DMS153 treated with DMSO at 0.1 percent for 48 hours (cell line): ENCODE data around the gene ATP2B2.

Experiments used
- DNase-seq: peaks from one replicate; lab custom pipeline; 2025; ENCODE audit not compliant: unreplicated experiment; lab: John Stamatoyannopoulos, UW

ATP2B2 gene

DNA sequence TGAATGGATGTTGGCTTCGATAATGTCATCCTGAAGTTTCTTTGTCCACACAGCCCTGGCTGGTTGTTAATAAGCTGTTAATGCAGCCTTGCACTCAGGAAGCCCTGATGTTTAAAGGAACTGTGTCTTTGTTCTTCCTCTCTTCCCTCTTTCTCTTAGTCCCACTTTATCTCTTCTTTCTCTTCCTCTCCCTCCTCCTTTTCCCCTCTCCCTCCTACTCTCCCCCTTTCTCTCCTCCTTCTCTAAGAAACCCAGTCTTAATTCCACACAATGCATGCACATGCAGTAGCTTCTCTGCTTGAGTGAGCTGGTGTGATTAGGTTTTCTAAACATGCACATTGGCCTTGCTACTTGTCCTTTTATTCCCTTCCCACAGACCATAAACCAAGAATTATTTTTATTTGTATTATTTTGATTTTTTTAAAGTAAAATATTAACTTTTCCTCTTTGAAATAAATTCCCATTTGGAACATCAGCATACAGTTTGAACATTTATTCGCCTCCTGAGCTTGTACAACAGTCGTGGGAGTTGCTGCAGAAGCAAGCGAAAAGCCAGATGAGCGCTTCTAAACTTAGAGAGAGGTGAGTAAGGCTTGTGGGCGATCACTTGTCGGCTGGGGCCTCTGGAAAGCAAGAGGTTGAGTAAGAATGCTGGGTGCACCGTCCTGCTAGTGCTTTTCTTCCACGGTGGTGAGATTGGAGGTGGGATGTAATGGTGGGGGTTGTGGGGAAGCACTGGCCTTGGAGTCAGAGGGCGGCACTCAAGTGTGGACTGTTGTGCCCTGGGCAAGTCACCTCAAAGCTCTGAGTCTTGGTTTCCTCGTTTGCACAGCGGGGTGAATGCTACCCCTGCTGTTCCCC lies 219.9 kb downstream of the ATP2B2 start:
- DNase-seq = no peak

DNA sequence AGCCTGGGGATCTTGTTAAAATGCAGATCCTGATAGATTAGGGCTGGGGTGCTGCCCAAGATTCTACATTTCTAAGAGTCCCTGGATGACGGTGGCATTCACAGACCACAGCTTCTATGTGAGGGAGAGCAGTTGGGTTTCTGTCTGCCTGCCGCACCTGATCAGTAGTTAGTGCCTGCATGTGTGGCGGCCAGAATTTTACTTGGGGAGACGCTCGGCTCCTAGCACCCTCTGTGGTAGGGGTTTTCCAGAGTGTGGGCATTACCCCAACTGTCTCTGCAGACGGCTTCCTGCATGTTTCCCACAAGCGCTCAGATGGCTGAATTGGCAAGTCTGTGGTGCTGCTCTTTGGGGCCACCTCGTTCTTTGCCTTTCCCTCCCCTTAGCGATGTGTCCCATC lies 220.9 kb downstream of the ATP2B2 start:
- DNase-seq = no peak

DNA sequence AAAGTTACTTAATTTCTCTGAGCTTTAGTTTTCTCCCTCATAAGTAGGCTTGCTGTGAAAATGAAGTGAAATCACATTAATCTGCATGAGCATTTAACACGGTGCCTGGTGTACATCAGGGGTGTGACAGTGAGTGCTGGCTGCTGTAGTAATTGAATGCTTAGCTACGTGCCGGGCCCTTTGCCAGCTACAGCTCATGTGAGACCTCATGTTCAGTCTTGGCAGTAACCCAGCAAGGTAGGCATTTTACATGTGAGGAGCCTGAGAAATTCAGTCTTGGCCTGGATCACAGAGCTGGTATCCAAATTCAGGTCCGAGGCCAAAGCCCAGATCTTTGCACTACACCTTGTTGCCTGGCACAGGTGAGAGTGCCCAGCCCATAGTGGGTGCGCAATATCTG lies 221.7 kb downstream of the ATP2B2 start:
- DNase-seq = no peak

DNA sequence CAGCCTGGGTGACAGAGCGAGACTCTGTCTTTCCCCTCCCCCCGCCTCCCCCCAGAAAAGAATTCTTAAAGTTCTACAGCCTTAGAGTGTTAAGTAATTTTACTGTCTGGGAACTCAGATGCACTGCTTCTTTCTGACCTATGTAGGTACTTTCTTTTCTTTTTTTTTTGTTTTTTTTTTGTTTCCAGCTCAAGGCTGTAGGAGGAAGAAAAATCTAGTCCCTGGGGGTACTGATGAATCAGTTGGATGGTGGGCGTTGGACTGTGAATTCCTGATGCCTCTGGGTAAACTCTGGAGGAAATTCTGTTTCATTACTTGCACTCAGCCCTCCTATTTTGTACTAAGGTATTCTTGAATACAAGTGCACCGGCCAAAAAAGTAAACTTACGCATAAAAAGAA lies 223.4 kb downstream of the ATP2B2 start:
- DNase-seq = no peak

DNA sequence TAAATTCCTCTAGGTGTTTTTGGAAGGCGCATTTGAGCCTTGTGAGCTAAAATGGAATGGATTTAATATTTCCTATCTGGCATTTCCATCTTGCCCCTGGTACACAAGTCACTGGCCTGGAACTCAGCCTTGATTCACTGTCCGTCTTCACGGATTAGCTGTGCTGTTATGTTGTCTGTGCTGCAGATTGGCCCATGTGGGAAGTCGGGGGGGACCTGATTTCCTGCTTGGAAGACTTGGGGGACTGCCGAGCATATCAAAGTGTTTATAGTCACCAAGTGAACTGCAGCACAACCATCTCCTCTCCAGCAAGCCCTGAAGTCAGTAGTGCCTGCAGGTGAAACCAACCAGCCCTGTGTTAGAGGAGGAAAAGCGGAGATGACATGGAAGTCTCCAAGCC lies 224.8 kb downstream of the ATP2B2 start:
- no peak for DNase-seq

DNA sequence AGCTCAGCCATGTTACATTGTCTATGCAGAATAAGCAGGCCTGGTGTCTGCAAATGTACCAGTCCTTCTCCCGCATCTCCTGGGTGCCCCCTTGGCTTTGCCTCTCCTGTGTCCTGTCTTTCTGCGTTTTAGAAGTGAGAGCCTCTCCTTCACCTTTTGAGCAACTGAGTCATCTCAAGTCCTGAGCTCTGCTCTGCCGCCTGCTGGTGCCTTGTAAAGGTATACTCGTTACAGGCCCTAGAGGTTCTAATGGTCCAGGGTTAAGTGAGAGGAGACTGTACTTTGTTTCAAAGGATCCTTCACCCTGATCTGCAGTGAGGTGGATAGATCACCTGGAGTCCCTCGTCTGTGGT lies 225.2 kb downstream of the ATP2B2 start:
- DNase-seq = no peak

DNA sequence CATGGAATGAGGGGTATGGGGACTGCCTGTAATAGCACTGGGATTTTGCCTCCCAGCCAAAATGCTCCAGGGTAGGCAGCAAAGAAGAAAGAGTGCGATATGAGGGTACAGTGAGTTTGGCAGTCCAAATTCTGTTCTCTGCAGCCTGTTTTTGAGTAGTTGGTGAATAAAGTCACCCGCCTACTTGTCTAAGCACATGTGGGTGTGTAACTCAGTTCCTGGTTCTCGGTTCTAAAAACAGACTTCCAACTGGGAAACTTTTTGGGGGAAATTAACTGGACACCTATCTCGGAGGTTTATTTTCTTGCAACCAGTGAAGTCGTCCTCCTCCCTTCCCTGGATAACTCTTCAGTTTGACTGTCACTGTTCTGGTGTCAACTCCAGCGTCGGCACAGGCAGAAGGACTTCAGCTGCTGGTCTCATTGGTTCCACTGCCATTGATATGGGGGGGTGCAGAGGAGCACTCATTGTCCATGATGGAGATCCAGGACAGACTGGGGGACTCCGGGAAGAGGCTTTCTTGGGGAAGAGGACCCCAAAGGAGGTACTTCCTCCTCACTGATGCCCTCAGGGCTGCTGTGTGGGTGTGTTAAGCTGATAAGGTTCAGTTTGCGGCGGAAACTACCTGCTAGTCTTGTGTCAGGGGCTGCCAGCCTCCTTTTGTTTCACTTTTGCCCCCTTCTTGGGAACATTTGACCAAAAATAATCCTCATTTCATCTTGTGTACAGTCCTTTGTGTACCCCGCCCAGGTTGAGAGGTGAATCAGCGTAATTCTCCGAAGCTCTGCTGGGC lies 225.8 kb downstream of the ATP2B2 start:
- no peak for DNase-seq

DNA sequence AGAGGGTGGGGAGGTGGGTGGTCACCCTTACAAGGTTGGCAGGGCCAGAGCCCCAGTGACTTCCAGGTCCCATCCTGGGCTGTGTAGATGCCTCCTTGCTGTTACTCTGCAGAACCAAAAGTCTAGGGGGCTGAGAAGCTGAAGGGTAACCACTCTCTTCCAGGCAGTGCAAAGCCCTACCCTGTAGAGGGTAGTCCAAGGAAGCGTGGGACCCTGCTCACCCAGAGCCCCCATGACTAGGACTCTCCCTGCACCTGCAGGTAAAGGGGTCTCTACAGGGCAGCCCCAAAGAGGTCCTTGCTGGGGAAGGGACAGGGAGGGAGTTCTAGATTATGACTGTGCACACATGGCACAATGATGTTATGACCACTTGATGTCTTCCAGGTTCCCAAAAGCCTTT lies 226.9 kb downstream of the ATP2B2 start:
- no peak for DNase-seq

DNA sequence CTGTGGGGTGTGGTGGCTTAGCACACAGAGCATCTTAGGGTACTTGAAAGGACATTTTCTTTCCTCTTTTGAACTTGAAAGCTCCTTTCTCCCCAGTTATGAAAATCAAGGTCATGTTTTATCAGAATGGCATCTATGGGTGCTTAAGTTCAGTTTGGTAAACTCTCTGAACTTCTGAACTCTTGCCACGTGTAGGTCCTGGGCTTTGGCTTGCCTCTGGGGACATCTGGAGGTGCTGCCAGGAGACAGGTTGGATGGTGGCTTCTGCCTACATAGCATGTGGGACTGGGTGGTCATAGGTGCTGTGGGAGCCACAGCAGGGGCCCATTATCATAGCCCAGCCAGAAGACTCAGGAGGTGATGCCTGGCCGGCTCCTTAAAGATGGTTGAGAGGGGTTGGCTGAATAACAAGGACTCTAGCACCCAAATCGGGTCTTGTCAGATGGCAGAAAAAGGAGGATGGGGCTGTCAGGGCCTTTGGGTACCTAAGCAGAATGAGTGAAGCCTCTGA lies 228.2 kb downstream of the ATP2B2 start:
- DNase-seq = no peak

DNA sequence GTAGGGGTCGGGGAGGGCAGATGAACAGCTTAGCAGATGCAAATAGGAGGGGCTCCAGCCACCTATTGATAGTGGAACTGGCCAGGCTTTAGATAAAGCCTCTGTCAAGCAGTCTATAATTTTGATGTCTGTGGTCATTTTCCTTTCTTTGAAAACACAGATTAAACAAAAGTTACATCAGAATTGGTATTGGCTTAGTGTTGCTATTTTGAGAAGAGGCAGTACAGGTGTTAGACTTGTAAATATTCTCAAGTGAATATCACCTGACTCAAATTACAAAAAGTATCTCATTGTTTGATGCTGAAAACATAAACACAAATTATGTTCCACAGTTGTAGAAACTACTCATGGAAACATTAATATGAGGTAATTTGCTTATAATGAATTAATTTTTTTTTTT lies 230.8 kb downstream of the ATP2B2 start:
- no peak for DNase-seq
